Measurements from ENCODE around the gene NOTCH3. TPM values are rescaled to one million over a fixed set of nuclear protein-coding genes. Genes with fewer than 3 reads are reported as not detected.

Gene NOTCH3
- polyA plus RNA-seq, 3 donors = 6.7 to 42.7 (median 35.4) TPM

- no peak overlapping the region for H3K27ac ChIP-seq (ENCODE audit: low read depth, low read length)
- 77 to 91% (median 89%) methylated on average over 5 of the region's 5 CpGs for WGBS, 3 donors
These were observed 58.5 kb downstream of the NOTCH3 start for GRCh38 chr19:15142313-15142712.

DNA sequence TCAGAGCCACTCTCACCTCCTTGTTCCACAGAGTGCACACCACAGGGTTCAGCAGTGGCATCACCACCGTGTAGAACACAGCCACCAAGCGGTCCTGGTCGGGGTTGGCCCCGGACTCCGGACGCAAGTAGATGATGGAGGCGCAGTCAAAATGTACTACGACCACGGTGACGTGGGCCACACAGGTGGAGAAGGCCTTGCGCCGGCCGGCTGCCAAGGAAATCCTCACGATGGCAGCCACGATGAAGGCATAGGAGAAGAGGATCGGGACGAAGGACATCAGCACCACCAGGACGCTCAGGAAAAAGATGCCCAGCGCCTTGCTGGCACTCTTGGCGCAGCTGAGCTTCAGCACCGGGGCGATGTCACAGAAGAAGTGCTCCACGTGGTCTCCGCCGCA, 59.7 kb downstream of the NOTCH3 start:
- H3K27ac ChIP-seq (ENCODE audit: low read depth, low read length) = no peak overlapping the region
- 91 to 96% (median 93%) methylated on average over 25 of the region's 25 CpGs for WGBS, 3 donors

DNA sequence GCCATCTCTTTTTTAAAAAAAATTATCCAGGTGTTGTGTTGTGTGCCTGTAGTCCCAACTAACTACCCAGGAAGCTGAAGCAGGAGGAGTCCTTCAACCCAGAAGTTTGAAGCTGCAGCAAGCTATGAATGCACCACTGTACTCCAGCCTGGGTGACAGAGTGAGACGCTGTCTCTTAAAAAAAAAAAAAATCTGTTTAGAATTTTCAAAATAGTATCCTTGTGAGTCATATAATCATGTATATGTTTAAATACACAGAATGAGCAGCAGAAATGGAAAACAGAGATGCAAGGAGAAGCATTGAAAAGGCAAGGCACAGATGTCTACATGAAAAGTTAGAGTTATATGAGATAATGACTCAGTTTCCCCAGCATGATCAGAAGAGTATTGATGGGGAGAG, 62.4 kb downstream of the NOTCH3 start:
- no peak overlapping the region for H3K27ac ChIP-seq (ENCODE audit: low read depth, low read length)
- WGBS, 3 donors = 74 to 88% (median 84%) methylated on average over 1 of the region's 1 CpG

GRCh38 chr19:15137777-15138176, 63.0 kb downstream of the NOTCH3 start:
- H3K27ac ChIP-seq (ENCODE audit: low read depth, low read length) = no peak overlapping the region

DNA sequence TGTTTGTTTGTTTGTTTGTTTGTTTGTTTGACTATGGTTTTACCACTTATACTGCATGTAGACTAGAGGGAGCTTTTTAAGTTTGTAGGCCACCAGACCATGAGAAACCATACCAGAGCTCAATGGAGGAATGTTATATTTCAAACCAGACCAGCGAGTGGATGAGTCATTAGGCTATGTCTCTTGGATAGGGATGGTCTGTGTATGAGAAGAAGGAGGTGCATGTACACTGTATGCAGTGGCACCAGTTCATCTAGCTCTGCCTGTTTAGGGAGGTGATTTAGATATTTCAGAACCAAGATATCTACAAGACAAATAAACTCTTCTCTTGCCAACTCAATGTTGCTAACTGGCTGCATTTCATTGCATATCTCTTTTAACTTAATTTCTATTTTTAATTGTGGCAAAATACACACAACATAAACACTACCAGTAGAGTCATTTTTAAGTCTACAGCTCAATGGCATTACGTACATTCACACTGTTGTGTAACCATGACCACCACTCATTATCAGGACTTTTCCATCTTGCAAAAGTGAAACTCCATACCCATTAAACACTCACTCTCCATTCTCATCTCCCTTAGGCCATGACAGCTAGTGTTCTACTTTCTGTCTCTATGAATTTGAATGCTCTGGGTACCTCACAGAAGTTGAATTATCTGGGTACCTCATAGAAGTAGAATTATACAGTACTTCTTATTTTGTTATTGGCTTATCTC, 64.4 kb downstream of the NOTCH3 start:
- WGBS, 3 donors = 70 to 78% (median 74%) methylated on average over 2 of the region's 2 CpGs
- no peak overlapping the region for H3K27ac ChIP-seq (ENCODE audit: low read depth, low read length)

- H3K27ac ChIP-seq (ENCODE audit: low read depth, low read length) = no peak overlapping the region
- WGBS, 3 donors = 54 to 74% (median 74%) methylated on average over 16 of the region's 16 CpGs
These were observed 70.8 kb downstream of the NOTCH3 start for GRCh38 chr19:15129856-15130585.

- H3K27ac ChIP-seq (ENCODE audit: low read depth, low read length) = no peak overlapping the region
- WGBS, 3 donors = 63 to 78% (median 77%) methylated on average over 6 of the region's 6 CpGs
These were observed 72.5 kb downstream of the NOTCH3 start for GRCh38 chr19:15128162-15128770.

DNA sequence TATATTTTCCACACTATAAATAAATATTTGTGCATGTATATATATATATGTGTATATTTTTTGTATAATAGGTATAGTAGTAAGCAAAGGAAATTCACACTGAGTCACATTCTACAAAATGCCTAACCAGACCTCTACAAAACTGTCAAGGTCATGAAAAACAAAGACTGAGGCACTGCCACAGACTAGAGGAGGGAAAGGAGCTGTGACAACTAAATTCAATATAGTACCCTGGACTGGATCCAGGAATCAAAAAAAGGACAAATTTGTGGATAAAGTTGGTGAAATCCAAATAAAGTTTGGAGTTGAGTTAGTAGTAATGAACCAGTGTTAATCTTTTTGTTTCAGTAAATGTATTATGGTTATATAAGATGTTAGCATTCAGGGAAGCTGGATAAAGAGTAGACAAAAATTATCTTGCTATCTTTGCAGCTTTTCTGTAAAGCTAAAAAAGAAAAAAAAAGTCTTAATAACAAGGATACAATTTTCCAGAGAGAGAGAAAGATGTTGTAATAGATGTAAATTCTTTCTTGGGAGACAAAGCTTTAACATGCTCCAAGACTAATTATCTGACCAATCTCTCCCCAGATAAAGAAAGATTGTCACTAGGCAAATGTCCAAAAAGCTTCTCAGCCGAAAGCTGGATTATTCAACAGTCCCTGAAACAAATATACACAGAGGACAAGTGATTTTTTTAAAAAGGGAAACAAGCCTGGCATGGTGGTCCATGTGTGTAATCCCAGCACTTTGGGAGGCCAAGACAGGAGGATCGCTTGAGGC, 74.5 kb downstream of the NOTCH3 start:
- H3K27ac ChIP-seq (ENCODE audit: low read depth, low read length) = no peak overlapping the region
- 55 to 71% (median 70%) methylated on average over 2 of the region's 2 CpGs for WGBS, 3 donors

- peak overlapping the region; percentile 9 for H3K27ac ChIP-seq (ENCODE audit: low read depth, low read length)
These were observed 75.3 kb downstream of the NOTCH3 start for GRCh38 chr19:15125232-15126067.

DNA sequence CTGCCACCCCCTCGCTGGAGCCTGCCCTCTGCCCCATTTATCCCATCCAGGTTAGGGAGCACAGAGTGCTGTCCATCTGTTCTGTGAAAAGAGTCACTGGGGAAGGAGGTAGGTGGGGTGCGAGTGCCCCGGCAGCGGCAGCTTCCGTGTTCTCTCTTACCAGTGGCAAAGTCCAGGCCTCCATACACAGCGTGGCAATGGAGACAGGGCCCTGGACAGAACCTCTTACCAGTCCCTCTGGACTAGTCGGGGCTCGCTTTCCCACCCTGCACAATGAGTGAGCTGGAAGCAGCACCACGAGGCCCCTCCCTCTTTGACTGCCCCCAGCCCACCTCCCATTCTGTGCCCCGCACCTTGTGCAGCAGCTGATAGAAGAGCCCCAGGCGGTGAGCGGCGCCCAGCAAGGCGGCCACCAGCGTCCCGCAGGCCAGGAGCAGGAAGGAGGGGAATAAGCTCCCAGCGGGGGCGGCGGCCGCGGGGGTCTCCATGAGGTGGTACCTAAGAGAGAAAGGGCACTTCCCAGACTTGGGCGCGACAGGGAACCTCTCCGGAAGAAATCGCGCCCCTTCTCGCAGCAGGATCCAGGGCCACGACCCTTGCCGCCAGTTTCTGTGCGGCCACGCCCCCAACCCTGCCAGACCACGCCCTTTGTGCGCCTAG, 76.1 kb downstream of the NOTCH3 start:
- 1 to 3% (median 2%) methylated on average over 32 to 33 of the region's 33 CpGs for WGBS, 3 donors
- H3K27ac ChIP-seq (ENCODE audit: low read depth, low read length) = no peak overlapping the region

More at GRCh38 chr19:15125232-15126067, 75.3 kb downstream of the NOTCH3 start:
- 0 to 1% (median 0%) methylated on average over 61 of the region's 61 CpGs for WGBS, 3 donors

DNA sequence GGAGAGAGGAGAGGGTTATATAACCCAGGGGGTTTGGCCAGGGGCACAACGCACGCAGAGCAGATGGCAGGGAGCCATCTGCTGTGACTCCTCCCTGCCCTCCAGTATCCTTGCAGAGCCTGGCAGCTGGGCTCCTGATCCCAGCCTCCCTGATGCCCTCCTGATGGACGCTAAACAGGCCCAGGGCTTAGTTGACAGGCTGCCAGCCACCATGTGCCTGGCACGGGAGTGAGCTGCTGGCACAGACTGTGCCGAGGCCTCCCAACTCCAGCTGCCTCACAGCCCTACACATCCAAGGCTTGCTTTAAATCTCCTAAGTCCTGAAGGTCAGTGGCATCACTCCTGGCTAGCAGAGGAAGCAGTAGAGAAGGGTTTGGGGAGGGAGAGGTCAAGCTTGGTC, 76.9 kb downstream of the NOTCH3 start:
- 9 to 44% (median 37%) methylated on average over 5 of the region's 5 CpGs for WGBS, 3 donors
- no peak overlapping the region for H3K27ac ChIP-seq (ENCODE audit: low read depth, low read length)

DNA sequence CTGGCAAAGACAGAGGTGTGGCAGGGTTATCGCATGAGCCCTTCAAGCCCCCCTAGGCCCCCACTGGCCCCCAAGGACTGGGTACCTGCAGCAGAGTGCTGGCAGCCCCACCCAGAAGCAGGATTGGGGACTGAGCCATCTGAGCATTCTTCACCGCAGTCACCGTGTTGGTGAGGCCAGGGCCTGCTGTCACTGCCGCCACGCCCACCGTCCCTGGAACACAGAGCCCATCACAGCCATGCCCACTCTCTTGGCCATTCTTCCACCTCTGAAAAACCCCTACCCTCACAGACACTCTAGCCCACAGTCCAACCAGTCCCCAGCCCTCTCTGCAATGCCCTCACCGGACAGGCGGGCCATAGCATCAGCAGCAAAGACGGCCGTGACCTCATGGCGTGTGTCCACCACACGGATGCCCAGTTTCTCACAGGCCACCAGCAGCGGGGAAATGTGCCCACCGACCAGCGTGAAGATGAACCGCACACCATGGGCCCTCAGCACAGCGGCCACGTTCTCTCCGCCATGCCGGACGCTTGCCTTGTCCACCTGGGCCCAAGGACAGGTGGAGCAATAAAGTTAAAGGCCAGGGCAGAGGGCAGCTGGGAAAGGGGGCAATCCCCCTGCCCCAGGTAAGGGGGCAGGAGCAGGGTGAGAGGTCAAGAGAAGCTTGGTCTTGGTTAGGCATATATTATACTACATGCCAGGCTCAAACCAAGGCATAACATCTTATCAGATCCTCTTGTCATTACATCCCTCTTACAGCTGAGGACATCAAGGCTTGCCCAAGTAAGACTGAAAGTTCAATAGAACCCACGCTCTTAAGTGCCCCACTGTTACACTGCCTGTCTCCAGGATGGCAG, 77.5 kb downstream of the NOTCH3 start:
- WGBS, 3 donors = 93 to 97% (median 95%) methylated on average over 22 of the region's 22 CpGs

DNA sequence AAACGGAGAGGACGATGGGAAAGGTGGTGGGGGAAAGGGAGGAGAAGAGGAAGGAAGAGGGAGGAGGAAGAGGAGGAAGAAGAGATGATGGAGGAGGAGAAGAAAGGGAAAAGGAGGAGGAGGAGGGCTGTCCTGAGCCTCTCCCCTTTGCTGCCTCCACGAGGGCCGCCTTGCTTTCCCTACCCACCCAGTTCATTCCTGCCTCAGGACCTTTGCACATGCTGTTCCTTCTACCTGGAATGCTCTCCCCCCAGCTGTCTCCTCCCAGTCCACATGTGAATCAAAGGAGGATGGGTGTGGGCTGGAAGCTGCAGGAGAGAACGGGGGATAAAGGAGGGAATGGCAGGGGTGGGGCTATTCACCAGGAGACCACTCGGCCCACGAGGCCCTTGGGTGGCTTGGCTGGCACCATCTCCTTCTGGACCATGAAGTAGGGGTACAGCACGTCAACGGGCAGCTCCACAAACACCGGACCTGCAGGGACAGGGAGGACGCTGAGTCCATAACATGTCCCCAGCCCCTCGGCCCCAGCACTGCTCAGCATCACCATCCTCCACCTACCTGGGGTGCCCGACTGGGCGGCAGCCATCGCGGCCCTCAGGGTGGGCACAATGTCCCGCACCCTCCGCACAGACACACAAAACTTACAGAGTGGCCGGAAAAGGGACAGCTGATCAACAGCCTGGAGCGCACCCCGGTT, 78.3 kb downstream of the NOTCH3 start:
- no peak overlapping the region for H3K27ac ChIP-seq (ENCODE audit: low read depth, low read length)
- WGBS, 3 donors = 91 to 97% (median 96%) methylated on average over 21 of the region's 21 CpGs

More for the DNA sequence above, 77.5 kb downstream of the NOTCH3 start:
- no peak overlapping the region for H3K27ac ChIP-seq (ENCODE audit: low read depth, low read length)

DNA sequence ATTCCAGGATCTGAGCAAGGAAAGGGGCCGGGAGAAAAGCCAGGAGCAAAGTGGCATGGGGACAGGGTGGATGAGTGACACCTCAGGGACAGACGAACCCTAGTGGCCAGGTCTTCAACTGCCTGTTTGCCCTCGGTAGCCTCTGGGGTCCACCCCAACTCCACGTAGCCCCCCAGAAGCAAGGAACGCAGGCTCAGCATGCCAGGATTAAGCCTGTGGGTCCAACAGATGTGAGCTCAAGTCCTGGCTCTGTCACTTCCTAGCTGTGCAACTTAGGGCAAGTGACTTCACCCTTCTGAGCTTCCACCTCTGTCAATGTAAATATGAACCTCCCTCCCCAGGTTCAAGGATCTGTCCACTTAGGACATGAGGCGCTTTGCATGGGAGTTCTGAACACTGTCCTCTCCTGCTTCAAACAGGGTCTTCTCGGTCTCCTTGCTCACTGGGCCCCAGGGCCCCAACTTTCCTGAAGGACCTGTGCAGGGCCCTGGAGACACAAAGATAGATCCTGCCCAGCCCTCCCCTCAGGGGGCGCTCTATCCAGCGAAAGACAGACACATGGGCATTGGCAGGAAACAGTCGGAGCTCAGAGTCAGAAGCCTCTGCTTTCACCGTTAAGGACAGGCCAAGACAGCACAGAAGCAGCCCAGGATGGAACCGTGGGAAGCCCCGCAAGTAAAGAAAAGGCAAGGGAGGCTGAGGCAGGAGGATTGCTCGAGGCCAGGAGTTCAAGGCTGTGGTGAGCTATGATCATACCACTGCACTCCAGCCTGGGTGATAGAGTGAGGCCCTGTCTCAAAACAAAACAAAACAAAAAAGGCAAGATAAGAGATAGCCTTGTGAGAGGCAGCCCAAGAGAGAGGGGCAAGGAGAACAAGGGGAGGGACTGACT, 80.4 kb downstream of the NOTCH3 start:
- 89 to 95% (median 95%) methylated on average over 14 of the region's 14 CpGs for WGBS, 3 donors
- no peak overlapping the region for H3K27ac ChIP-seq (ENCODE audit: low read depth, low read length)

- 94 to 97% (median 96%) methylated on average over 20 of the region's 20 CpGs for WGBS, 3 donors
- no peak overlapping the region for H3K27ac ChIP-seq (ENCODE audit: low read depth, low read length)
These were observed 81.9 kb downstream of the NOTCH3 start for GRCh38 chr19:15118789-15119494.
